Stomach (tissue), 4 donors: ENCODE measurements around the gene NR0B1.

Source experiments
- POLR2A ChIP-seq, 4 donors: fragments of 450-650 bp; IDR thresholded peaks; one replicate each; pipeline ENCODE4 v1.6.1; 2016; ENCODE audit warnings: antibody characterized with exemption in 4 of 4, control low read depth in 2 of 4, mild to moderate bottlenecking in 1 of 4, moderate library complexity in 1 of 4
- POLR2AphosphoS5 ChIP-seq, 3 donors: sonication (generic); formaldehyde crosslinking; IDR thresholded peaks; one replicate each; pipeline ENCODE4 v1.6.1; 2016; ENCODE audit warnings: antibody characterized with exemption in 3 of 3
- TF ChIP-seq, protein P1 (sequence below), 7 experiments: fragments of 450-650 bp in 4 of 7; fragments of 200-600 bp in 3 of 7; sonication (generic) in 3 of 7; IDR thresholded peaks; one replicate each; pipeline ENCODE4 v1.5.1; 2016 to 2019; ENCODE audit warnings: antibody characterized with exemption in 7 of 7, control low read depth in 2 of 7, mild to moderate bottlenecking in 1 of 7

DNA sequence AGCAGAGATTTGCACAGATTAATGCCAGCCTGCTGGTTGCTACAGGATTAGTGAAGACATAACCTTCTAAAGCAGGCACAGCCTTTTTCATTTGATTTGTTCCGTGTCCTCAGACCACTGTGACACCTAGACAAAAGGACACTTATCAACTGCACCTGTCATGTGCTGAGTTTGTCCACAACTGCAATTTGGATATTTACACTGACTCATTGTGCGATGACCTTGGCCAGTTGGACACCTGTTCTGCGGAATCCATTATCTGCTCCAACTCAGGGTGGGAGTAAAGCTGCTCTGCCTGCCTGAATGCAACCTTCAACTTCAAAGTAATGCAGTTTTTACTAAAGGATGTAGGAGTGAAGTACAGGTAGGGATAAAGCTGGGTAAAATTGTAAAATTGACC, 4.1 kb upstream of the NR0B1 start:
- TF ChIP-seq, protein P1, sequence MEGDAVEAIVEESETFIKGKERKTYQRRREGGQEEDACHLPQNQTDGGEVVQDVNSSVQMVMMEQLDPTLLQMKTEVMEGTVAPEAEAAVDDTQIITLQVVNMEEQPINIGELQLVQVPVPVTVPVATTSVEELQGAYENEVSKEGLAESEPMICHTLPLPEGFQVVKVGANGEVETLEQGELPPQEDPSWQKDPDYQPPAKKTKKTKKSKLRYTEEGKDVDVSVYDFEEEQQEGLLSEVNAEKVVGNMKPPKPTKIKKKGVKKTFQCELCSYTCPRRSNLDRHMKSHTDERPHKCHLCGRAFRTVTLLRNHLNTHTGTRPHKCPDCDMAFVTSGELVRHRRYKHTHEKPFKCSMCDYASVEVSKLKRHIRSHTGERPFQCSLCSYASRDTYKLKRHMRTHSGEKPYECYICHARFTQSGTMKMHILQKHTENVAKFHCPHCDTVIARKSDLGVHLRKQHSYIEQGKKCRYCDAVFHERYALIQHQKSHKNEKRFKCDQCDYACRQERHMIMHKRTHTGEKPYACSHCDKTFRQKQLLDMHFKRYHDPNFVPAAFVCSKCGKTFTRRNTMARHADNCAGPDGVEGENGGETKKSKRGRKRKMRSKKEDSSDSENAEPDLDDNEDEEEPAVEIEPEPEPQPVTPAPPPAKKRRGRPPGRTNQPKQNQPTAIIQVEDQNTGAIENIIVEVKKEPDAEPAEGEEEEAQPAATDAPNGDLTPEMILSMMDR (IDR thresholded peaks at IDR 0.05): no peak
- TF ChIP-seq POLR2A (IDR thresholded peaks at IDR 0.05): no peak
- TF ChIP-seq POLR2AphosphoS5 (IDR thresholded peaks at IDR 0.05): no peak
